Activated gamma-delta T cell treated with anti-CD3 and anti-CD28 coated beads, Interleukin-2, amount 50 U/mL, for 16 hours (primary cell): ENCODE measurements around the gene SPINDOC.
A peak's percentile ranks its signal among the peaks of the same experiment; 100 is the strongest.

ENCODE experiments used
- DNase-seq: peaks from one replicate; pipeline ENCODE4 v3.0.0-alpha.2; 2020; ENCODE audit warnings: low read depth

Gene SPINDOC

DNA sequence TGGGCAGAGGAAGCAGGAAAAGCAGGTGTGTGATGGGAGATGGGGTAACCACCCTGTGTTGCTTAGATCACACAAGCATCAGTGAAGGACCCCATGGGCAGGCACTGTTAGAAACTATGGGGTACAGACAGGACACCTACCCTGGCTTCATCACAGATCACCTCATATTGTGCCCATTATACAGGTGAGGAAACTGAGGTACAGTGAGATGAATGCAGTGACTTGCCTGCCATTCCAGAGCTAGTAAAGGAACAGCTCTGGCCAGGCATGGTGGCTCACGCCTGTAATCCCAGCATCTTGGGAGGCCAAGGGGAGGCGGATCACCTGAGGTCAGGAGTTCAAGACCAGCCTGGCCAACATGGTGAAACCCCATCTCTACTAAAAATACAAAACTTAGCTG, 19.8 kb downstream of the SPINDOC start:
- DNase-seq, result no peak

GRCh38 chr11:63834535-63835157, 21.4 kb downstream of the SPINDOC start:
- DNase-seq, result no peak

DNA sequence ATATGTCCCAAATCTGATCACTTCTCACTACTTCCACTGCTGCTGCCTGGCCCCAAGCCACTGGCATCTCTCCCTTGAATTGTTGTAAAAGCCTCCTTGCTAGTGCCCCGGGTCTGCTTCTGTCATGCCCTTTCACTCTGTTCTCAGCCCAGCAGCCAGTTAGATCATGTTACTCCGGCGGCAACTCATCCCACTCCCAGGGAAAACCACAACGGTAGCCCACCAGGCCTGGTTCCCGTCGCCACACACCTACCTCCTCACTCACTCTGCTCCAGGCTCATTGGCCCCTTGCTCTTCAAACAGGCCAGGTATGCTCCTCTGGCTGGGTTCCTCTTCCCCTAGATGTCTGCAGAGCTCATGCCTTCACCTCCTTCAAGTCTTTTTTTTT, 21.9 kb downstream of the SPINDOC start:
- DNase-seq, result no peak

- peak; percentile 69 for DNase-seq
These were observed 23.9 kb downstream of the SPINDOC start for GRCh38 chr11:63837027-63837688.

GRCh38 chr11:63837739-63838138, 24.5 kb downstream of the SPINDOC start:
- DNase-seq, result no peak

DNA sequence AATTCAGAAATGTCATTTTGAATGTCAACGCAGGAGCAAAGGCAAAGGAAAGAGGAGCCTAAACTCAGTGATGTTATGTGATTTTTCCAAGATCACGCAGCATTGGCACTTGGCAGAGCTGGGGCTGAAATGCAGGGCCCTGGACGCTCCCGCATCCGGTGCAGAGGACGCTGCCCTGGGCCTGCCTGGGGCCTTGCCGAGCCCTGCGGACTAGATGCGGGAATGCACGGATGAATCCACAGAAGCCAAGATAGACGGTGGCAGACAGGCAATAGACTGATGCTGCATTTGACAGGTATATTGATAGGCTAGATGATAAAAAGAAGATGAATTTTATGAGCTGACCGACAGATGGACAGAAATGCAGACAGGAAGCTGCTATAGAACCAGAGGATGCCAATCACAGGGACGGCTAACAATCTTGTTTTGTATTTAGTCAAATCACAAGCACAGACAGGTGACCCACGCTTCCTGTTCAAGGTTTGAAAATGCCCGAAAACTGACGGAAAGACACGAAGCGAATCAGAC, 25.0 kb downstream of the SPINDOC start:
- DNase-seq, result no peak

- DNase-seq, result peak; percentile 100
These were observed 25.6 kb downstream of the SPINDOC start, which contains the start of gene MARK2 for GRCh38 chr11:63838678-63839507. Gene MARK2, plus strand, starts transcription at chr11:63839110. Its CDS starts 397 bp downstream, at chr11:63839507.

DNA sequence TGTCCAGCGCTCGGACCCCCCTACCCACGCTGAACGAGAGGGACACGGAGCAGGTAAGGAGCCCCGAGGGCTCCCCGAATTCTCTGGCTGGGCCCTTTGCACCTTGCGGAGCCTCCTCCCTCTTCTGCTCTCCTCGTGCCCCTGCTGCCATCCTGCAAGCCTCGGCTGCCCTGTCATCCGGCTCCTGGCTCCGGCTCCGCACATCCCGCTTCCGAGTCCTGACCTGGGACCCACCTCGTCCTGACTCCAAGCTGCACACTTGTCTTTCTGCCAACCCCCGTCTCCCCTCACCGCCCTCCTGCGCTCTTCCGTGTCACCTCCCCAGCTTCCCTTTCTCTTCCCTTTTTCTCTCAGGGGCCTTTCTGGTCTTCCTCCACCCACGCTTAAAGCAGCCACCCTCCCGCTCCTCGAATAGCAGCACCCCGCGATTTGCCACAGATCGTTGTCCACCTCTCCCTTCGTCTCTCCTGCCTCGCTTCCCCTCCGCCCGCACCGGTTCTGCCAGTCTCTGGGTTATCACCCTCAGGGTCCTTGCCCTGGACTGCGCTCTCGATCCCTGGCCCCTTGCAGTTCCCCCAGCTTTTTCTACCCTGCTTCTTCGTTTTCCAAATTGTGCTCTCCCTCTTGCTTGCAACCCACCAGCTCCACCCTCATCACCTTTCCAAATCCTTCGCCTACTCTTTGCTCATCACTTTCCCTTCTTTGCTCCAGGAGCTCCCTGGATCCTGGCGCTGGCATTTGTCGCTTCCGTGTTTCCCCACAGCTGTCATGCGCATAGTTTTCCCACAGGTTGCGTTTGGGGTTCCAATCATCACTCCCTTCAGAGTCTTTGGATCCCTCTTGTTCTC, 26.5 kb downstream of the SPINDOC start:
- DNase-seq, result no peak

DNA sequence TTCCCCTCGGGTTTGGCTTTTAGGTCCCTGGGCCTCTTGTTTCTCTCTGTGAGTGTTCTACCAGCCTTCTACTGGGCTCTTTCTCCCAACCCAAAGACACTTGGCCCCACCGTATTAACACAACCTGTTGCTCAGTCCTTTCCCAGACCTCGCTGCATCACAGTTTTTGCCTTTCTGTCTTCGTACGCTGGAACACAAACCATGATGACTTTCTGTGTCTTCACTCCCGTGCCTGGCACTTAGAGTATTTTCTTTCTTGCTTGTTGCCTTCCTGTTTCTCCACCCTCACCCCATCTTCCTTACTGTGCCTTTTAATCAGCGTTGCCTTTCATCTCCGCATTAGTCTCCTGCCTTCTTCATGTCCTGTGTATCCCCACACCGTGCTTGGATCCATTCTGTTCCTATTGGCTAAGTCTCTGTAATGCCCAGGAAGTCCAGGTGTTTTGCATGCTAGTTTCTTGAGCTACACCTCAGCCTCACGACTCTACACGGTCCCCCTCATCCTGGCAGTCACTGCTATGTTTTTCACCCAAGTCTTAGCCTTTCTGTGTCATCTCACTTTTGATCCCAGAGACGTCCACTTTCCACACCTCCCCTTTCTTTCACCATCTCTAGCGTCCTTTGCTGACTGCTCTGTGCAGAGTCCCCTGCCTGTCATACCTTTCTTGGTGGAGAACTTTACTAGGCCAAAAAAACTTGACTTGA, 27.3 kb downstream of the SPINDOC start:
- no peak for DNase-seq

DNA sequence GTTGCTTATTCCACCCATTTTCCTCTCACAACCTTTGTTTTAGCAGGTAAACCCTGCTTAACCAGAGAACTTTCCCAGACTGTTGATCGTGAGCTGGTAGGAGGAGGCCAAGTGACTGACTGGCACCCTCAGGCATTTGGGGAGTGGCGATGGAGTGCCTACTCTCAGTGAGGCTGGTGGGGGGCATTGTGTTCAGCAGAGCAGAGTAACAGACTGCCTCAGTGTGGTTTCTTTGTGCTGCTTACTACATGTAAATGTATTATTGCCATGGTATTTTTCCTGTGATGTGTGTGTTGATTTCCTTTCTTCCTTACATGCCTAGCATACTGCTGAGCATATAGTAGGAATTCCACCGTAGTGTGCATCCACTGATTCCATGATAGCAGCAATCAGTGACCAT, 28.3 kb downstream of the SPINDOC start:
- no peak for DNase-seq

DNA sequence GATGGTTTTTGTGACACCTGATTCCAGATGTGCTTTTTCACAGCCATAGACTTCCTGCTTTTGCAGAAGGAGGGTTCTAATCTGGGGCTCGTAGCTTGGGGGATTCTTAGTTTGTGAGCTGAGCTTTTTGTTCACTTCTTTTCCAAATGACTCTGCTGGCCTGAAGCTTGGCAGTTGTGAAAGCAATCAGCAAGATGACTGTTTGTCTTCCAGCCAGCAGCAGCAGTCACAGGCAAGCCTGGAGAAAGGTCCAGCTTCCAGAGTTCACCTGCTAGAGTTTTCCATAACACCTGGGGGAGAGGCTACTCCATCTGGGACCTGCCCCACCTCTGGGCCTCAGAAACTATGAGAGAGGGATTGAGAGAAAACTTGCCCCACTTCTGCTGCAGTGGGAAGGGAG, 29.8 kb downstream of the SPINDOC start:
- DNase-seq, result no peak

GRCh38 chr11:63844836-63845235, 31.6 kb downstream of the SPINDOC start:
- no peak for DNase-seq

DNA sequence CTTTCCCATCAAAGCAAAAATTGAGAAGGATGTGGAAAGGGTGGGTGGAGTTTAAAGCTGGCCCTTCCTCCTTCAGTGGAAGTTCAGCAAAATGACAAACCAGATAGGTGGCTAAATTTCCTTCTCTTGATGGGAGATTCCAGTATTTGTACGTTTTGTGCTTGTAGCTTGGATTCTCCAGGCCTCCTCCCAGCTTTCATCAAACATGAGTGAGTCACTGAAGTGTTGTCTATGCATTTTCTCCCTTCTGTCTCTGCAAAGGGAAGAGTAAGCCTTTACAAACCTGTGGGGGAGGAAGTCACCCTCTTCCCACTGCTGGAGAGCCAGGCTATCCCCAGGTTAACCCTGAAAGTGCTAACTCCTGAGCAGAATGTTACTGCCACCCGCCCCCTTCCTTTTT, 32.0 kb downstream of the SPINDOC start:
- DNase-seq, result no peak

DNA sequence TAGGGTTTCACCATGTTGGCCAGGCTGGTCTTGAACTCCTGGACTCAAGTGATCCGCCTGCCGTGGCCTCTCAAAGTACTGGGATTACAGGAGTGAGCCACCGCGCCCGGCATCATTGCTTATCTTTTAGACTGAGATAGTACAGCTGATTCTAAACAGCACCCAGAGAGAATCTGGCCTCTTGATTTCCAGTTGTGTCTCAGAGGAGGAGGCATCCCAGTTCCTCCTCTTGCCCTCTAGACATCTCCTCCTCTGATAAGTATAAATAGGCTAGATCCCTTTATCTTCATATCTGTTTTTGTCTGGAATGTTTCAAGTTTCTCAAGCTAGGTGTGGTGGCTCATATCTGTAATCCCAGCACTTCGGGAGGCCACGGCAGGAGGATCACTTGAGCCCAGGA, 32.7 kb downstream of the SPINDOC start:
- no peak for DNase-seq

DNA sequence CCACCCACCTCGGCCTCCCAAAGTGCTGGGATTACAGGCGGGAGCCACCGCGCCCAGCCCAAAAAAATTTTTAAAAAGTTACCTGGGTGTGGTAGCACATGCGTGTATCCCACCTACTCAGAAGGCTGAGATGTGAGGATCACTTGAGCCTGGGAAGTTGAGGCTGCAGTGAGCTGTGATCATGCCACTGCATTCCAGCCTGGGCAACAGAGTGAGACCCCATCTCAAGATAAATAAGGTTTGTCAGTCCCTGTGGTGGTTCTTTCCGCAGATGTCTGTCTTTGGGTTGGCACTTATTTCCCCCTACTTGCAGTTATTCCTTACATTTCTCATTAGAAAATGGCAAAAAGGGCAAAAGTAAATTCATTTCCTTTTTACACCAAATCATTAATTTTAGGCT, 33.6 kb downstream of the SPINDOC start:
- no peak for DNase-seq

GRCh38 chr11:63847363-63847762, 34.1 kb downstream of the SPINDOC start:
- no peak for DNase-seq

DNA sequence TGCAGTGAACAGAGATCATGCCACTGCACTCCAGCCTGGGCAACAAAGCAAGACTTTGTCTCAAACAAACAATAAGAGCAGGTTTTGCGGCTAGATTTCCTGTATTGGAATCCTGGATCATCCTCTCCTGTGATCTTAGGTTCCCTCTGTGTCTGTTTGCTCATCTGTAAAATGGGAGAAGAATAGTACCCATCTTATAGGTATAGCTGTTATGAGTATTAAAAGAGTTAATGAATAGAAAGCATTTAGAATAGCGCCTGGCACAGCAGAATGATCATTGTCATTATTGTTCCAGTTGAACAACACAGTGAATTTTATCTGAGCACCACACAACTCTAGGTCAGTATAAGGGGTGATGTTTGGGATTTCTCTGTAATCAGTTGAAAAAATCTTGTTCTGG, 36.4 kb downstream of the SPINDOC start:
- DNase-seq, result no peak

DNA sequence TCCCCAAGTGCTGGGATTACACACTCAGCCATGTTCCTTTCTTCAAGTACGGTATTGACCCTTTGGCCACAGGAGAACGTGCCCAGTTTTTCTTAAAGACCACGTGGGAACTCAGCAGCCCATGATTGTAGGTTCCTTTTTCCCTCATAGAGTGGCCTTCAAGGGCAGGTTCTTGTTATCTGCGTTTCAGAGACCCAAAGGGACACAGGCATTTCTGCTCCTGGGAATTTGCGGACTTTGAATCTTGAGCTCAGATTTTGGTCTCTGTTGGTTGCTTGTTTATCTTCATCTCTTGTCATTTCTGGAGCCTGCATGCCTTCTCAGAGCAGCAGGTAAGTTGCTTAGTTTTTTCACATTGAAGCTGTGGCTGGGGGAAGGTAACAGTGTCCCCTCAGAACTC, 37.7 kb downstream of the SPINDOC start:
- no peak for DNase-seq

GRCh38 chr11:63851364-63851763, 38.1 kb downstream of the SPINDOC start:
- no peak for DNase-seq

- no peak for DNase-seq
These were observed 40.2 kb downstream of the SPINDOC start for GRCh38 chr11:63853476-63853875.

GRCh38 chr11:63854696-63855095, 41.4 kb downstream of the SPINDOC start:
- DNase-seq, result no peak
